SHP77 treated with DMSO at 0.1 percent for 48 hours (cell line): ENCODE results near the gene DNAJC1.

Source experiments
- DNase-seq: peaks from one replicate; lab custom pipeline; 2025; lab: John Stamatoyannopoulos, UW

The DNAJC1 gene

DNA sequence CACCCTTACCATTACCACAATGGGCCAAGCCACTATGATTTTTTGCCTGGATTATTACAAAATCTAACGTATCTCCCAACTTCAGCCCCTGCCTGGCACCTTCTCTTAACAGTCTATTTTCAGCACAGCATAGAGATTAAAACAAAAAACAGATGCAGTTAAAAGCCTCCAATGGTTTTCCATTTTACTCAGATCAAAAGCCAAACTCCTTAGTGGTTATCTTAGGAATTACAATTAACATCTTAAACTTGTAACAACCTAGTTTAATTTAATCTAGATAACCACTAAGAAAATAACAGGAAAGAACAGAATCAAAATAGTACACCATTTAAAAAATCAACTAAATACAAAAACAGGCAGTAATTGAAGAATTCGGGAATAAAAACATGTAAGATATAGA lies 43.5 kb downstream of the DNAJC1 start:
- DNase-seq = no peak

DNA sequence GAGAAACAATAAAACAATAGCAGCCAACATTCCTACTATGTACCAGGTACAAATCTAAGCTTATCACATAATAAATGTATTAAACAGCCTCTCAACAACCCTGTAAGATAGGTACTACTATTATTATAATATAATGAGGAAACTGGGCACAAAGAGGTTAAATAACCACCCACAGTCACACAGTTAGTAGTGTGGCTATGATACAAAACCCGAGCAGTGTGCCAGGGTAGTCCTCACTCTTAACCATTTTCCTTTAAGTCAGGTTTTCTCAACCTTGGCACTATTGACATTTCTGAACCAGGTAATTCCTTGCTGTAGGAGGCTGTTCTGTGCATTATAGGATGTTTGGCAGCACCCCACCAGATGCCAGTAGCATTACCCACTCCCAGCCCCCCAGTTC lies 48.8 kb downstream of the DNAJC1 start:
- DNase-seq = no peak

DNA sequence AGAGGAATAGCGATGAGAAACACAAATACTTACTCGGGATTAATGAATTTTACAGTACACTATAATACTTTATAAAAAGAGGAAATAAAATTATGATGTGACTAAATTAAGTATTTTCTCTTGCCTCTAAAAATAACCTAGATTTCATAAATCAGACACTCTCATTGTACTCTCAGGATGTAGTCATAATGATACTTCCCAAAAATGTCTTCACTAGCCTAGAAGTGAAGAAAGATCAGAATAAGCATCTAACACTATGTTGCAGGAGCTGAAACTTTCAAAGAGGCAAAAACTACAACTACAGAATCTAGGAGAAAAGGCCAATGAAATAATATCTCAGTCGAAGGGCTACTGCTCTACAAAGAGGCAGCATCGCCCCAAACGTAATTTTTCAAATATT lies 49.4 kb downstream of the DNAJC1 start:
- no peak for DNase-seq

DNA sequence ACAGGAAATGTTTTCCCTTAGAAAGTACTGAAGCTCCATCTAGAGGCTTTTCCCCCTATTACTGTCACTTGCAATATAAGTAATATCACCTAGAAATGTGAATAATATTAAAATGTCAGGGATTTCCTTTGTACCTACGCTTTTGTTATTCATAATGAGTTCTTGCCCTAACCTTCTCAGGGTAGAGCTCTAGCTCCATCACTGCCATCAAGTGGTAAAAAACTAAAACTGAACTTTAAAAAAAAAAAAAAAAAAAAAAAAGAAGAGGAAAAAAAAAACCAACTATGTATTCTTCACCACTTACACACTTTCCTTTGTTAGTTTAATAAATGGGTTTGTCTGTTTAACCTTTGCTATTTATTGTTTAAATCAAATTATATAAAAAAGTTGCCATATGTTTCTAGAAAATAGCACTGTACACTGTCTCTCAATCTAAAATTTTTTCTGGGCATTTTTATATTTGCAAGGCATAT lies 49.9 kb downstream of the DNAJC1 start:
- DNase-seq = peak; percentile 48

DNA sequence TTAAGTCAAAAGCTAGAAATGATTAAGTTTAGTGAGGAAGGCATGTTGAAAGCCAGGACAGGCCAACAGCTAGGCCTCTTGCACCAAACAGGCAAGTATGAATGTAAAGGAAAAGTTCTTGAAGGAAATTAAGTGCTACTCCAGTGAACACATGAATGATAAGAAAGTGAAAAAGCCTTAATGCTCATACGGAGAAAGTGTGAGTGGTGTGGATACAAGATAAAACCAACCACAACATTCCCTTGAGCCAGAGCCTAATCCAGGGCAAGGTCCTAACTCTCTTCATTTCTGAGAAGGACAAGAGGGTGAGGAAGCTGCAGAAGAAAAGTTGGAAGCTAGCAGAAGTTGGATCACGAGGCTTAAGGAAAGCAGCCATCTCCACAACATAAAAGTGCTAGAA lies 53.0 kb downstream of the DNAJC1 start:
- no peak for DNase-seq

DNA sequence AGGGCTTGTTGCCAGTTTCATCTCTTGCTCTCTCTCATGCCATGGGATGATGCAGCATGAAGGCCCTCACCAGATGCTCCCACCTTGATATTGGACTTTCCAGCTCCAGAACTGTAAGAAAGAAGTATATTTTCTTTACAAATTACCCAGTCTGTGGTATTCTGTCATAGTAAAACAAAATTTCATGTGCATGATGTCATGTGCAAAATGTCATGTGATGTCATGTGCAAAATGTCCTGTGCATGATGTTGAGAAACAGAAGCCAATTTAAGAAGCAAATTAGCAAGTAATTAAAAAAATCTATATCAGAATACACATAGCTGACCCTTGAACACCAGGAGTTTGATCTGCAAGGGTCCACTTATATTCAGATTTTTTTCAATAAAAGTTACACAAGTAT lies 56.6 kb downstream of the DNAJC1 start:
- DNase-seq = no peak

DNA sequence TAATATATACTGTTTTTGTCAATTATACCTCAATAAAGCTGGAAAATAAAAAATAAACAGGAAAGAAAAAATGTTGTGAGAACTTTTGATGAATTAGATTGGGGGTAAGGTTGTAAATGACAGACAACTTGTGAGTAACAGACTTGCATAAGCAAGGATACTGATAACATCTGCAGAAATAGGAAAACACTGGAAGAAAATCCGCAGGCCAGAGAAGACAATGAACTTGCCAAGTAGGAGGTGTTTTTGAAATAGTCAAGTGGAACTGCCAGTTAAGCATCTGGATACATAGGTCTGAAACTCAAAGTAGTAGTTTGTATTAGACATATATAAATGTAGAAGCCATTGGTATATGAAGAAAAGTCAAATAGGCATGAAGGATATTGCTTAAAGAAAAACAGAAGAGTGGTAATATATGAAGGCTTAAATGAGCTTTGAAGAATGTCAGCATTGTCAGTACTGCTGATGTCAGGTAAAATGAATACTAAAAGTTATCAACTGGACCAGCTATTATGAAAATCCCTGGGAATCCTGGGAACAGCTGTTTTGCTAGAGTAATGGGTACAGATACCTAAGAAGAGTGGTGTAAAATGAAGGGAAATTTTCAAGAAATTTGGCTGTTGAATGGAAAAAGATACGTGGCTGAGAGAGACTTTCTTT lies 58.7 kb downstream of the DNAJC1 start:
- DNase-seq = no peak

DNA sequence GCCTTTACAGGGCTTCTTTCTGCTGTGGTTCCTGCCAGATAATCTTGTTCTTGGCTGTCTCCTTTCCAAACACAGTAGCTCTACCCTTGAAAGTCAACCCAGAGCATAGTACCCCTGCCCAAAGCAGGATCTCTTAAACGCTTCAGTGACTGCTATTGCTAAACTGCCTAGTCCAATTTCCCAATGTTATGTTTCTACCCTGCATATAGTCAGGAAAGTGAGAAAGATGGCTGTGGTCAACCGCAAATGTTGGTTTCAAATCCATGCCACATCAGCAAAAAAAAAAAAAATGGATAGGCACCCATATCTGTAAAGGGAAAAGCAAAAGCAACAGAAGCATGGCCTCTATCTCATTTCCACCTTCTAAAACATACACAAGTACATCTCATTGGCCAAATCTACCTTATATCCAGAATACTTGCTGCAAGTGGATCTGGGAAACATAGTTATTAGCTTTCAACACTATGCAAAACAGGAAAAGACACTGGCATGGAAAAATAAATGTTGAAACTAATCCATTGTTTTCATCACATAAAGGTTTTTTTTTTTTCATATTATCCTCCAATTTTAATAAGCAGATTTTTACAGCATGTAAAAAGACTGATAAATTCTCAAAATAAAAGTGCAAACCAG lies 59.8 kb downstream of the DNAJC1 start:
- DNase-seq = no peak

DNA sequence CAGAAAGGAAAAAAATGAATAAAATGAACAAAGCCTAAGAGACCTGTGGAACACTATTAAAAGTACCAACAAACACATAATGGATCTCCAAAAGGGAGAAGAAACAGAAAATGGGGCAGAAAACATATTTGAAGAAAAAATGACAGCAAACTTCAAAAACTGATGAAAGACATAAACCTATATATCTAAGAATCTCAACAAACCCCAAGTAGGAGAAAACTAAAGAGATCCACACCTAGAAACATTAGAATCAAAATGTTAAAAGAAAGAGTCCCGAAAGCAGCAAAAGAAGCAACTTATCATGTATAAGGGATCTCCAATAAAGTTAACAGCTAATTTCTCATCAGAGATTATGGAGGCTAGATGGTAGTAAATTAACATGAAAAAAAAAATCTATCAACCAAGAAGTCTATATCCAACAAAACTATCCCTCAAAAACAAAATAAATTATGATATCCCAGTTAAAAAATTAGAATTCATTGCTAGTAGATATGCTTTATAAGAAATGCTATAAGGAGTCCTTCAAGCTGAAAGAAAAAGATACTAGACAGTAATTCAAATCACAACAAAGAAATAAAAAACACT lies 68.0 kb downstream of the DNAJC1 start:
- no peak for DNase-seq

DNA sequence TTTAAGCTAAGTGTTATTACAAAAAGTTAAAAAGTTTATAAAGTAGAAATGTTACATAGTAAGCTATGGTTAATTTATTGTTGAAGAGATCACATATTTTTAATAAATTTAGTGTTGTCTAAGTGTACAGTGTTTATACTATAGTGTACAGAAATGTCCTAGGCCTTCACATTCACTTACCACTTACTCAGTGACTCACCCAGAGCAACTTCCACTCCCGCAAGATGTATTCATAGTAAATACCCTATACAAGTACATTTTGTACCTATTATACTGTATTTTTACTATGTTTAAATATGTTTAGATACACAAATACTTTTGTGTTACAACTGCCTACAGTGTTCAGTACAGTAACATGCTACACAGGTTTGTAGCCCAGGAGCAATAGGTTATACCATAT lies 69.2 kb downstream of the DNAJC1 start:
- no peak for DNase-seq

DNA sequence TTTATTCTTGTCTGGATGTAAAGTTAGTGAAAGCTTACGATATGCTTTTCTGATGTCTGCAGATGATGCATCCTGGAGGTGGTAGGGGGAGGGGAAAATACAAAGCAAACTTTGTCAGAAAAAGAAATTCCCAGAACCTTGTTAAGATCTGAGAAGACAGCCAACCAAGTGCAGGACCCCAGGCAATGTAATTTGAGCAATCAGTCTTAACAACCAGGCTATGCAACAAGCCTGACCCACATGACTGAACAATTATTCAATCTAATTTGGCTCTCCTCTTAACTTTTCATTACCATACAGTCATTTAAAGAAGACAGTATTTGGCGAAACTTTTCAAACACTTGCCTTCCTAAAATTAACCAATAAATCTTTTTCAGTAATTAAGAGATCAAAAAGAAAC lies 74.5 kb downstream of the DNAJC1 start:
- DNase-seq = no peak

DNA sequence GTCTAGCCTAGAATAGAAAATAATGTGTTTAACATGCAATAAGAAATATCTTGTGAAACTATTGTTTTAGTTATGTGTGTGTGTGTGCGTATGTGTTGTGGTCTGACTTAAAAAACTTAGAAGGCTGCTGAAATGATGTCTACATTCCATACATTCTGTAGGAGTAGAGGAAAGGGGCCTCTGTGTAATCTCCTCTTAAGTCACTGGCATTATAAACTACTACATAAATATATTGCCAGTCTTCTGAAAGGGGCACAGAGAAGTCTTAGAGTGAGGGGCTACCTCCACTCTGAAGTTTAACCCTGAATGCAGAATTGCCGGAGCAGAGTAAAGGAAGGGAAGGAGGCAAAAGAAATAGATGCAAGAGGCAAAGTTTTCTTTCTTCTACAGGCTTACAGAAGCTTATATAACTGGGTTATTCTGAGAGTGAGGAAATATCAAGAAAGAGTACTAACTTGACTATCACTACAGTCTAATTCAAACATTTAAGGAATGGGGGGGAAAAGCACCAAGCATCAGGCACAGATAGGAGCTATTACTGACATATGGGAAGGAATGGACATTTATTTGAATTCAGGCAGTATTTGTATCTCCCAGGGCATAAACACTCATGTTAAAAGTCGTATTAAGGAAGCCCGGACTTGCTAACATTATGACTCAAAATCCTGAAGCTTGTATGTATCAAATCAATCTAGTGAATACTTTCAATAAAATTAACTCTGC lies 75.7 kb downstream of the DNAJC1 start:
- DNase-seq = no peak

DNA sequence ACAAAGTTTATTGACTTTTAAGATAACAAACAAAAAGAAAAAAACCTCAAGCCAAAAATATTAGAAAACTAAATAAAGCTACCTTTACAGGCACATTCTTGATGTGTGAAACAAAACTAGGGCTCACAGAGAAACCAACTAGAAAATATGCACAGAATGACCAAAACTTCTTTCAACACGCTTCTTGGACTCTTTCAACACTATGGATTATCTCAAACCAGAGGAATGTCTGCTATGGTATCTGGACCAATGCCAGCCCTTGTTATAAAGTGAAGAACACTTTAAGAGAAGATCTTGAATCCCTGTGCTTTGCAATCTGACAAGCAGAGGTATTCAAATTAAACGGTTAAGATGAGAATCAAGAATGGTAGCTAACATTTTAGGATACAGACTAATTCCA lies 76.6 kb downstream of the DNAJC1 start:
- no peak for DNase-seq

DNA sequence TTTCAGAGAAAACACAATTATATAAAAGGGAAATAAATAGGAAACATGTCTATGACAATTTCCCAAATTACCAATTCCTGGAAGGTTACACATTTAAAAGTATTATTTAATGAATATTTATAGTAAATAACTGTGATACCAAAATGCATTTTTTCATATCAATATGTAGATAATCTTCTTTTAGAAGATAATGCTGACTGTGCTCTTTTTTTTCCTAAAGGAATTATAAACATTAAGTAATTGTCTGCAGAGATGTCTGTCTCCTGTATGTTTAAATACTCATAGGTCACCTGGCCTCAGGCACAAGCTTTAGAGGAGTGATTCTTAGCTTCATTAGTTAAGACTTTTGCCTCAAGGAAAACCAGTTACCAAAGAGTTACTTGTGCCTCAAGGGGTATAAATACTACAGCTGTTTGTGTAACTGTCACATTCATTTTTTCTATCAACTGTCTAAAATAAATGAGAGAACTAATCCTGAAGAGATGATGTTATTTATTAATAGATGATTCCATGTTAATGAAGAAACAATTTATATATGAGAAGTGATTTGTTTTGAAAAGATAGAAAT lies 77.1 kb downstream of the DNAJC1 start:
- no peak for DNase-seq

DNA sequence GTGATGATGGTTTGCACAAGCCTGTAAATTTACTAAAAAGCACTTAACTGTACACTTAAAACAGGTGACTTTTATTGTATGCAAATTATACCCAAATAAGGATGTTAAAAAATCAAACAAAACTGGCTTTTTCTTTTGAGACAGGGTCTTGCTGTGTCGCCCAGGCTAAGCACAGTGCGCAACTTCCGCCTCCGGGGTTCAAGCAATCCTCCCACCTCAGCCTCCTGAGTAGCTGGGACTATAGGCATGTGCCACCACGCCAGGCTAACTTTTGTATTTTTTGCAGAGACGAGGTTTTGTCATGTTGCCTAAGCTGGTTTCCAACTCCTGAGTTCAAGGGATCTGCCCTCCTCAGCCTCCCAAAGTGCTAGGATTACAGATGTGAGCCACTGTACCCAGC lies 77.7 kb downstream of the DNAJC1 start:
- no peak for DNase-seq

DNA sequence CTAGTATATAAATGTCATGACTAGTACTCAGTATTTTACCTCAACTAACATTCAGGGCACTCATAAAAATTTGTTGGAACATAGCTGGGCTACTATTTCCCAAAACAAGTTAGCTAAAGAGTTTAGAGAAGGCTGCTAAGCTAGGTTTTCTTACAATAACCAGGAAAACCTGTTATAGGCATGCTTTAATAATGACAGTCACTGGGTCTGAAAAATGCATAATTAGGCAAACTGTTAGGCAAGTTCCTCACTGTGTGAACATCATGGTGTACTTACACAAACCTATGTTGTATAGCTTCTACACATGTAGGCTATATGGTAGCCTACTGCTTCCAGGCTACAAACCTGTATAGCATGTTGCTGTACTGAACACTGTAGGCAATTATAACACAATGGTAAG lies 79.0 kb downstream of the DNAJC1 start:
- DNase-seq = no peak

DNA sequence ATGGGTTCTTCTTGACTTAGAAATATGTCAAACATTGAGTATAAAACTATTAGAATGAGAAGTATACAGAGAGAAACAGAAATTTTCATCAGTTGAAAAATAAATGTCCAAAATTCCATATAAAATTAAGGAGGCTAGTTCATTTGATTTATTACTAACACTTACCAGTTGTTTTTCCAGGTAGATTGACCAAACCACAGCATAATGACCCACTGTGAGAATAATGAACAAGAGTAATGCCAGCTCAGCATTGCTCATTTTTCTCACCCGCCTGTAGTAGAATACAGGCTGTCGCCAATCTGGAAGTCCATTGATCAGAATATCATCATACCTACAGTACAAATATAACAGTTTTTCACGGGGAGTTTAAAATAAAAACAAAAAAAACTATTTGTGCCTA lies 82.9 kb downstream of the DNAJC1 start:
- no peak for DNase-seq

DNA sequence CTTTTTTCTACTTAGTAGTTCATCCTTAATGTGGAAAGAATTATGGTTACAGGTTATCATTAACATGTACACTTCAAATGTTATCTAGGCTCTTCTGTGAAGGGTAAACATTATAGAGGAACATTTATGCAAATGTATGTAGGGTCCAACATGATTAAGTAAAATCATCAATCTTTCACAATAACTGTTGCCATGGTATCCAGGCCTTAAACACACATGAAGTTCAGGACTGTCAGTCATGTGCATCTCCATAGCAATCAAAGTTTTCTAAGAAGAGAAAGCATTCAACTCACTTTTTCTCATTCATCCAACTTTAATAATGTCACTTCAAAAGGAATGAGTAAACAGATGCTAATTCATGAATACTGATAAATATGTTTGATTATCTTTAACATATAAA lies 83.6 kb downstream of the DNAJC1 start:
- DNase-seq = no peak

DNA sequence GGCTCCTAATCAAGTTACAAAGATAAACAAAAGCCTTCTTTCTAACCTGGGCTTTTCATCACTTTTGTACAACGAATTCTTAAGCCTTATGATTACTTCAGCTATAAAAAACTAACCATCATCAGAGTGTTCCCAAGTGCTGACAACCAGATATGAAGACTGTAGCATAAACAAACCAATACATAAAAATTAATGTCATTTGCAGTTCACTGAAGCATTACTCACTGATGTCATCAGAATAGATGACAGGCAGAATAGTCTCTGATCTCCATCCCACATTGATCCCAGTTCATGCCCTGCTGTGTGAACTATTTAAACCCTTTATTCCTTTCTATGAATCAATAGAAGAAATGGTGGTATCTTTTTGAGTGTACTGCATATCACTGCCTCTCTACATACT lies 84.4 kb downstream of the DNAJC1 start:
- no peak for DNase-seq

DNA sequence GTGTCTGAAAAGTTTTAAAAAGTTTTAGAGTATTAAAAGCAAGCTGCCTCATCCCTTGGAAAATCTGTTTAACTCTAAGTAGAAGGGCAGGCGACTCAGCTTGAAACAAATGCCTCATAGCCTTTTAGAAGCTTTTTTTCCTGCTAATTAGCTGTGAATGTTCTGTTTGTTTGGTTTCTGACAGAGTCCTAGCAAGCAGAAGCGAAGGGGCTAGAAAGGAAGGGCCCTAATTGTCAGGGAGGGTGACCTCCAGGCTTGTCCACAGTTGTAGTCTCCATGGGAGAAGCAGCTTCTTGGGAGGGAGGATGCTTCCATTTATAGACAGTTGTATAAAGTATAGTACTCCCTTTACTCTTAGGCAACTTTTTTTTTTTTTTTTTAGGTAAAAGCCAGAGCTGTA lies 90.9 kb downstream of the DNAJC1 start:
- no peak for DNase-seq

DNA sequence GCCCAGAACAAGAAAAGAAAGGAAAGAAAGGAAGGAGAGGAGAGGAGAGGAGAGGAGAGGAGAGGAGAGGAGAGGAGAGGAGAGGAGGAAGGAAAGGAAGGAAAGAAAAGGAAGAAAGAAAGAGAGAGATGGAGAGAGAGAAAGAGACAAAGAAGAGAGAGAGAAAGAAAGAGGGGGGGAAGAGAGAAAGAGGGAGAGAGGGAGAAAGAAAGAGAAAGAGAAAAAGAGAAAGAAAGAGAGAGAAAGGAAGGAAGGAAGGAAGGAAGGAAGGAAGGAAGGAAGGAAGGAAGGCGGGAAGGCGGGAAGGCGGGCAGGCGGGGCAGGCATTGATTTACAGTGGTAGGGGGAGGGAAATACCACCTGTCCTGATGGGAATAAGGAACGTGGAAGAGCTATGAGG lies 92.7 kb downstream of the DNAJC1 start:
- DNase-seq = no peak

DNA sequence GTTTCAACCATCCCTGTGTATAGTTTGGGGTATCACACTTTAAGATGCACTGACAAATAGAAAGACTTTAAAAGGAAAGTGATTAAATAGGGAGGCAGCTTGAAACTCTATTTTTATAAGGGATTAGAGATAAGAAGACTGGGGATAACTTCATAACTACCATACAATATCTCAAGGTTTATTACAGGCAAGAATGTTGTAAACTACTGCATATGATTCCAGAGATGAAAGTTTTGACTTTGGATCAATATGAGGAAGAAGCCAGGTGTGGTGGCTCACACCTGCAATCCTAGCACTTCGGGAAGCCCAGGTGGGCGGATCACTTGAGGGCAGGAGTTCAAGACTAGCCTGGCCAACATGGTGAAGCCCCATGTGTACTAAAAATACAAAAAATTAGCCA lies 96.1 kb downstream of the DNAJC1 start:
- DNase-seq = no peak

DNA sequence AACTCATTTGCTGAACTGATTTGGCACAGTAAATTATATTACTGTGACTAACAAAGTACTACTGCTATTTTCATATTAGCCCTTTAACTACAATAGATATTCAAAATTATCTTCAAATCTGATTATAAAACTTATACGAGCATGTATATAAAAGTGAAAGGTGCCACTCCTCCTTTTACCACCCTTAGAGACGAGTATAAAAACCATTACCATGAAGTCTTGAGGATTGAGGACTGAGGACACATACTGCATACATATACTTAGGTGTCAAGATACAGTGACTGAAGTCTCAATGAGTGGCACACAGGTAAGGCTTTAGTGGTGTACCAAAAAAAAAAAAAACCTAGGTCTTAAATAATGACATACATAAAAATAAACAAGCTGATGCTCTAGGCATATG lies 98.6 kb downstream of the DNAJC1 start:
- no peak for DNase-seq
